IMR-90 (cell line): Measurements from ENCODE around the gene AQP1. TPM values are rescaled to one million over a fixed set of nuclear protein-coding genes. Genes with fewer than 3 reads are reported as not detected.

ENCODE experiments used
- ATAC-seq: fragments of 200-7000 bp; cut with Tn5 transposase; 2 replicates; pipeline ENCODE4 v1.9.1; 2020; ENCODE audit warnings: low read depth, mild to moderate bottlenecking, moderate library complexity
- BruUV-seq: library from RNA; stranded (reverse); fragments of 400-500 nt; replicated peaks from 2 replicates; lab custom pipeline; 2021; lab: Mats Ljungman, UMichigan
- CTCF ChIA-PET: fragments of 300-600 bp; formaldehyde crosslinking; extraction: SDS; loops from one replicate; lab custom pipeline; 2021; ENCODE audit warnings: antibody characterized with exemption; lab: Yijun Ruan, JAX
- POLR2A ChIA-PET: fragments of 300-600 bp; sonication (Branson Sonifier 250); formaldehyde crosslinking; loops from one replicate; lab custom pipeline; 2022; ENCODE audit warnings: antibody characterized with exemption; ENCODE audit not compliant: unreplicated experiment; lab: Charles Lee
- DNase-seq: peaks from one replicate; pipeline ENCODE4 v3.0.0; 2013
- H2AFZ ChIP-seq: replicated peaks from 2 replicates; pipeline ENCODE3; 2013; ENCODE audit warnings: low read length, mild to moderate bottlenecking; ENCODE audit not compliant: poor library complexity
- H2AK5ac ChIP-seq: 2 replicates; pipeline ENCODE4 v1.6.1; 2013; ENCODE audit warnings: low read depth, low read length, inconsistent platforms
- H2AK9ac ChIP-seq: replicated peaks from 2 replicates; pipeline ENCODE3; 2013; ENCODE audit warnings: mild to moderate bottlenecking, low read depth, low read length, moderate library complexity; ENCODE audit not compliant: poor library complexity
- H2BK120ac ChIP-seq: 2 replicates; pipeline ENCODE4 v1.6.1; 2013; ENCODE audit warnings: low read depth, low read length, inconsistent platforms
- H2BK15ac ChIP-seq: 3 replicates; pipeline ENCODE4 v1.6.1; 2013; ENCODE audit warnings: low read depth, low read length, inconsistent platforms
- H2BK20ac ChIP-seq: 2 replicates; pipeline ENCODE4 v1.6.1; 2013; ENCODE audit warnings: low read depth, mild to moderate bottlenecking, inconsistent platforms, low read length, moderate library complexity
- H2BK5ac ChIP-seq: 2 replicates; pipeline ENCODE4 v1.6.1; 2013; ENCODE audit warnings: mild to moderate bottlenecking, low read depth, low read length, inconsistent platforms; ENCODE audit not compliant: poor library complexity, severe bottlenecking
- H3K14ac ChIP-seq: replicated peaks from 2 replicates; pipeline ENCODE4 v1.6.1; 2013; ENCODE audit warnings: low read depth, low read length, inconsistent platforms
- H3K18ac ChIP-seq: 2 replicates; pipeline ENCODE4 v1.6.1; 2013; ENCODE audit warnings: low read depth, low read length, control low read depth
- H3K23ac ChIP-seq: 2 replicates; pipeline ENCODE4 v1.6.1; 2013; ENCODE audit warnings: low read depth, low read length, inconsistent platforms
- H3K27ac ChIP-seq: 2 replicates; pipeline ENCODE4 v1.5.1; 2013; ENCODE audit warnings: mild to moderate bottlenecking, control low read depth, low read length; ENCODE audit not compliant: insufficient read depth
- H3K27me3 ChIP-seq: 2 replicates; pipeline ENCODE4 v1.6.1; 2013; ENCODE audit warnings: low read length; ENCODE audit not compliant: control insufficient read depth, insufficient read depth
- H3K36me3 ChIP-seq: 2 replicates; pipeline ENCODE4 v1.6.1; 2013; ENCODE audit warnings: low read length, mixed read lengths; ENCODE audit not compliant: control insufficient read depth, insufficient read depth
- H3K4ac ChIP-seq: 2 replicates; pipeline ENCODE4 v1.6.1; 2013; ENCODE audit warnings: low read depth, low read length, inconsistent platforms
- H3K4me1 ChIP-seq: 2 replicates; pipeline ENCODE4 v1.6.1; 2013; ENCODE audit warnings: low read length, mixed read lengths; ENCODE audit not compliant: control insufficient read depth, insufficient read depth
- H3K4me2 ChIP-seq: 2 replicates; pipeline ENCODE4 v1.6.1; 2013; ENCODE audit warnings: low read depth, mild to moderate bottlenecking, control low read depth, low read length, moderate library complexity
- H3K4me3 ChIP-seq: 2 replicates; pipeline ENCODE4 v1.5.1; 2013; ENCODE audit warnings: low read depth, mild to moderate bottlenecking, control low read depth, low read length, moderate library complexity; ENCODE audit not compliant: insufficient read depth
- H3K56ac ChIP-seq: 2 replicates; pipeline ENCODE4 v1.6.1; 2013; ENCODE audit warnings: low read length, inconsistent platforms; ENCODE audit not compliant: insufficient read depth; ENCODE audit errors: extremely low read depth
- H3K79me1 ChIP-seq, 2 experiments: 2 replicates each; pipeline ENCODE4 v1.6.1; 2013; ENCODE audit warnings: low read length in 2 of 2, inconsistent platforms in 1 of 2, low read depth in 1 of 2
- H3K9ac ChIP-seq: 2 replicates; pipeline ENCODE4 v1.6.1; 2013; ENCODE audit warnings: low read depth, low read length, control low read depth
- H3K9me1 ChIP-seq: 2 replicates; pipeline ENCODE4 v1.6.1; 2013; ENCODE audit warnings: low read length, inconsistent platforms; ENCODE audit not compliant: insufficient read depth
- H3K9me3 ChIP-seq: 2 replicates; pipeline ENCODE4 v1.6.1; 2013; ENCODE audit warnings: low read length; ENCODE audit not compliant: control insufficient read depth, insufficient read depth
- H4K20me1 ChIP-seq: 2 replicates; pipeline ENCODE4 v1.6.1; 2013; ENCODE audit warnings: low read length, inconsistent platforms; ENCODE audit not compliant: insufficient read depth
- H4K5ac ChIP-seq: 2 replicates; pipeline ENCODE4 v1.6.1; 2013; ENCODE audit warnings: mild to moderate bottlenecking, low read depth, low read length, control low read depth
- H4K8ac ChIP-seq, 2 experiments: 2 replicates each; pipeline ENCODE4 v1.6.1; 2013; ENCODE audit warnings: low read depth in 2 of 2, low read length in 2 of 2, control low read depth in 1 of 2, inconsistent platforms in 1 of 2
- H4K91ac ChIP-seq: 2 replicates; pipeline ENCODE4 v1.6.1; 2013; ENCODE audit warnings: low read depth, low read length, inconsistent platforms; ENCODE audit not compliant: insufficient read depth
- BHLHE40 ChIP-seq: fragments of 150-350 bp; IDR thresholded peaks from 2 replicates; pipeline ENCODE4 v1.6.1; 2016; ENCODE audit warnings: mild to moderate bottlenecking, low read depth, low read length
- MAFK ChIP-seq: IDR thresholded peaks from 2 replicates; pipeline ENCODE4 v1.6.1; 2012; ENCODE audit warnings: low read depth, low read length, improper control_type of control experiment
- MXI1 ChIP-seq: IDR thresholded peaks from 2 replicates; pipeline ENCODE4 v1.6.1; 2012; ENCODE audit warnings: low read depth, mild to moderate bottlenecking, low read length, moderate library complexity, borderline replicate concordance
- RFX5 ChIP-seq: IDR thresholded peaks from 2 replicates; pipeline ENCODE4 v1.8.0; 2012; ENCODE audit warnings: low read depth, mild to moderate bottlenecking, low read length, moderate library complexity
- SMC3 ChIP-seq: fragments of 150-350 bp; IDR thresholded peaks from 2 replicates; pipeline ENCODE4 v1.6.1; 2016; ENCODE audit warnings: low read depth, mild to moderate bottlenecking, antibody characterized with exemption, low read length, moderate library complexity
- whole genome bisulfite sequencing, 2 experiments: methylation state at CpG; one replicate each; pipeline versions ENCODE4 v1.1.5 to v1.1.7; 2013; ENCODE audit warnings: missing lambda C conversion rate in 2 of 2; ENCODE audit not compliant: insufficient read length in 1 of 2; ENCODE audit errors: extremely low coverage in 2 of 2; 5-methylcytosine and 5-hydroxymethylcytosine counted together
- dilution Hi-C: fragments of 300-500 bp; cut with HindIII; formaldehyde crosslinking; loops from one replicate; pipeline ENCODE4 v1.14.3; 2018; ENCODE audit warnings: low sequenced_read_pairs; ENCODE audit not compliant: unreplicated experiment
- in situ Hi-C: fragments of 300-500 bp; cut with MboI; formaldehyde crosslinking; loops from 3 replicates; pipeline ENCODE4 v1.14.3; 2019; ENCODE audit warnings: low sequenced_read_pairs, inconsistent platforms, mixed read lengths
- intact Hi-C: fragments of 100-400 bp; cut with micrococcal nuclease; formaldehyde crosslinking; loops from 2 replicates; pipeline ENCODE4 v1.10.0; 2022
- polyA plus RNA-seq, 3 experiments: library from polyadenylated mRNA; depleted of rRNA; stranded (reverse); fragments of >200 nt; gene quantifications; 2 replicates each; pipeline ENCODE4 v1.2.3, GENCODE V29; 2012; ENCODE audit warnings: low replicate concordance in 1 of 3
- total RNA-seq: library from RNA; depleted of rRNA; stranded (reverse); fragments of >200 nt; gene quantifications from 2 replicates; pipeline ENCODE4 v1.2.3, GENCODE V29; 2012

AQP1 gene
- total and polyA plus RNA-seq, 2 of the 4 experiments (the other 2 are of a cell fraction), result 0.18 to 0.39 TPM

GRCh38 chr7:30934732-30935568 is 23.3 kb downstream of the AQP1 start:
- Histone ChIP-seq H2AFZ (no peak overlapping the region), H3K56ac (no peak overlapping the region), H3K18ac (no peak overlapping the region), H3K79me1 (no peaks in the 10 kb centered on the region), H3K23ac (no peak overlapping the region), H2BK5ac (no peak overlapping the region), H3K9me1 (no peaks in the 10 kb centered on the region), H3K27ac (no peak overlapping the region), H3K14ac (no peak overlapping the region), H2BK15ac (no peak overlapping the region), H3K4me2 (no peak overlapping the region), H3K27me3 (peaks cover 25% of the 10 kb centered on the region), H3K9me3 (no peaks in the 10 kb centered on the region), H4K20me1 (no peaks in the 10 kb centered on the region), H2BK120ac (no peak overlapping the region), H2BK20ac (no peak overlapping the region), H4K91ac (no peak overlapping the region), H2AK5ac (no peak overlapping the region), H3K9ac (no peak overlapping the region), H3K4me3 (no peak overlapping the region), H3K36me3 (no peaks in the 10 kb centered on the region), H4K5ac (no peak overlapping the region), H3K4me1 (no peaks in the 10 kb centered on the region), H3K4ac (no peak overlapping the region), H2AK9ac (no peak overlapping the region), H4K8ac (no peak overlapping the region)
- intact Hi-C loops, result no loop called here
- no peak for DNase-seq
- ATAC-seq, result no peak
- no TSS peak for BruUV-seq
- in situ Hi-C loops, result no loop called here
- POLR2A ChIA-PET, result no interaction called here
- TF ChIP-seq SMC3 (no peak), RFX5 (no peak), MAFK (no peak), MXI1 (no peak), BHLHE40 (no peak)
- dilution Hi-C loops, result no loop called here
- CTCF ChIA-PET, result interaction anchor here (0.7 to 1.2 kb wide), 2 partner anchors 10 to 49 kb away, joined by 3 read pairs; no protein-coding TSS in a partner anchor
- WGBS, 2 experiments, result no CpG with 5 or more reads among the region's 6 CpGs
